ENCODE measurements around the gene SMURF2.

DNA sequence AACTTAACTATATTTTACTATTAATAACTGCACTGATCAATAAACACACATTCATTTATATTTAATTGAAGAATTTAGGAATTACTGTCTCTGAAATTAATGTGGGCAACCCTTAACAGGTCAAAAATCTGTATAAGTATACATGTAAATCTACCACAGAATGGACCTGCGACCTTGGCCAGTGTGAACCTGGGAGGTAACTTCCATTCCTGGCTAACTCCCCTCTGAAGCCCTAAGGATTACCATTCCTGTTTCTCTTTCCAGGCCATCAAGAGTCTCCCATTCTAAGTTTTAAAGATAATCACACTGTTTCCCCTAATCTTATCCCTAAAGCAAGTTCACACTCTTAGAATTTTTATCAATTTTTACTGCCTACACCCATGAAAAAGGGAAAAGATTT lies 58.1 kb downstream of the SMURF2 start:
- TF ChIP-seq, protein P1, sequence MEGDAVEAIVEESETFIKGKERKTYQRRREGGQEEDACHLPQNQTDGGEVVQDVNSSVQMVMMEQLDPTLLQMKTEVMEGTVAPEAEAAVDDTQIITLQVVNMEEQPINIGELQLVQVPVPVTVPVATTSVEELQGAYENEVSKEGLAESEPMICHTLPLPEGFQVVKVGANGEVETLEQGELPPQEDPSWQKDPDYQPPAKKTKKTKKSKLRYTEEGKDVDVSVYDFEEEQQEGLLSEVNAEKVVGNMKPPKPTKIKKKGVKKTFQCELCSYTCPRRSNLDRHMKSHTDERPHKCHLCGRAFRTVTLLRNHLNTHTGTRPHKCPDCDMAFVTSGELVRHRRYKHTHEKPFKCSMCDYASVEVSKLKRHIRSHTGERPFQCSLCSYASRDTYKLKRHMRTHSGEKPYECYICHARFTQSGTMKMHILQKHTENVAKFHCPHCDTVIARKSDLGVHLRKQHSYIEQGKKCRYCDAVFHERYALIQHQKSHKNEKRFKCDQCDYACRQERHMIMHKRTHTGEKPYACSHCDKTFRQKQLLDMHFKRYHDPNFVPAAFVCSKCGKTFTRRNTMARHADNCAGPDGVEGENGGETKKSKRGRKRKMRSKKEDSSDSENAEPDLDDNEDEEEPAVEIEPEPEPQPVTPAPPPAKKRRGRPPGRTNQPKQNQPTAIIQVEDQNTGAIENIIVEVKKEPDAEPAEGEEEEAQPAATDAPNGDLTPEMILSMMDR (conservative IDR thresholded peaks at IDR 0.05; ENCODE audit: low read depth, low read length): no peak
- TF ChIP-seq RCOR1 (IDR thresholded peaks at IDR 0.05; ENCODE audit: insufficient replicate concordance, low read length): no peak
- no peak for TF ChIP-seq POLR2A (IDR thresholded peaks at IDR 0.05; ENCODE audit: low read depth, low read length)
- TF ChIP-seq RFX5 (IDR thresholded peaks at IDR 0.05; ENCODE audit: low read depth, low read length): no peak
- TF ChIP-seq CHD1 (IDR thresholded peaks at IDR 0.05; ENCODE audit: low read depth, low read length): no peak
- TF ChIP-seq MXI1 (IDR thresholded peaks at IDR 0.05; ENCODE audit: borderline replicate concordance, low read depth, low read length): no peak
- TF ChIP-seq RAD21 (IDR thresholded peaks at IDR 0.05; ENCODE audit: low read length): no peak

Data from IMR-90 (cell line).